Mammary epithelial cell (primary cell): ENCODE data around the gene METTL25.

Experiments
- EZH2 ChIP-seq: IDR thresholded peaks from 2 replicates; pipeline ENCODE4 v1.6.1; 2012; ENCODE audit warnings: low read length, inconsistent platforms, borderline replicate concordance
- TF ChIP-seq, protein P1 (sequence below), 2 donors: IDR thresholded peaks in 1 of 2; conservative IDR thresholded peaks in 1 of 2; 2 replicates each; pipeline ENCODE4 v1.5.1; 2011 to 2012; ENCODE audit warnings: inconsistent platforms in 2 of 2, low read length in 2 of 2, mild to moderate bottlenecking in 2 of 2, control low read depth in 1 of 2, low read depth in 1 of 2; ENCODE audit not compliant: insufficient read depth in 1 of 2; ENCODE audit errors: extremely low read depth in 1 of 2

- TF ChIP-seq, protein P1, sequence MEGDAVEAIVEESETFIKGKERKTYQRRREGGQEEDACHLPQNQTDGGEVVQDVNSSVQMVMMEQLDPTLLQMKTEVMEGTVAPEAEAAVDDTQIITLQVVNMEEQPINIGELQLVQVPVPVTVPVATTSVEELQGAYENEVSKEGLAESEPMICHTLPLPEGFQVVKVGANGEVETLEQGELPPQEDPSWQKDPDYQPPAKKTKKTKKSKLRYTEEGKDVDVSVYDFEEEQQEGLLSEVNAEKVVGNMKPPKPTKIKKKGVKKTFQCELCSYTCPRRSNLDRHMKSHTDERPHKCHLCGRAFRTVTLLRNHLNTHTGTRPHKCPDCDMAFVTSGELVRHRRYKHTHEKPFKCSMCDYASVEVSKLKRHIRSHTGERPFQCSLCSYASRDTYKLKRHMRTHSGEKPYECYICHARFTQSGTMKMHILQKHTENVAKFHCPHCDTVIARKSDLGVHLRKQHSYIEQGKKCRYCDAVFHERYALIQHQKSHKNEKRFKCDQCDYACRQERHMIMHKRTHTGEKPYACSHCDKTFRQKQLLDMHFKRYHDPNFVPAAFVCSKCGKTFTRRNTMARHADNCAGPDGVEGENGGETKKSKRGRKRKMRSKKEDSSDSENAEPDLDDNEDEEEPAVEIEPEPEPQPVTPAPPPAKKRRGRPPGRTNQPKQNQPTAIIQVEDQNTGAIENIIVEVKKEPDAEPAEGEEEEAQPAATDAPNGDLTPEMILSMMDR (conservative IDR thresholded peaks at IDR 0.05 in 1 of 2, IDR thresholded peaks at IDR 0.05 in 1 of 2; ENCODE audit: extremely low read depth in 1 of 2, insufficient read depth in 1 of 2, low read depth in 1 of 2, low read length in 2 of 2), result no peak
- TF ChIP-seq EZH2, result no peak
These were observed 5.7 kb downstream of the METTL25 start for GRCh38 chr12:82363990-82364389.
